Suprapubic skin (tissue), 4 donors: ENCODE data around the gene JAZF1. TPM values are rescaled to one million over a fixed set of nuclear protein-coding genes. Genes with fewer than 3 reads are reported as not detected.

Experiments
- DNase-seq, 2 donors: peaks; one replicate each; pipeline ENCODE4 v3.0.0-alpha.2; 2019; ENCODE audit warnings: low spot score in 2 of 2
- H3K27ac ChIP-seq: fragments of 200-600 bp; sonication (generic); one replicate; pipeline ENCODE4 v1.5.1; 2019
- H3K27me3 ChIP-seq: fragments of 200-600 bp; sonication (generic); one replicate; pipeline ENCODE4 v1.5.1; 2019
- H3K36me3 ChIP-seq: fragments of 200-600 bp; sonication (generic); one replicate; pipeline ENCODE4 v1.5.1; 2019
- H3K4me1 ChIP-seq: fragments of 200-600 bp; sonication (generic); one replicate; pipeline ENCODE4 v1.5.1; 2019
- H3K4me3 ChIP-seq: fragments of 200-600 bp; sonication (generic); one replicate; pipeline ENCODE4 v1.5.1; 2019; ENCODE audit warnings: mild to moderate bottlenecking
- H3K9me3 ChIP-seq: fragments of 200-600 bp; sonication (generic); one replicate; pipeline ENCODE4 v1.5.1; 2019
- CTCF ChIP-seq, 2 donors: fragments of 200-600 bp in 1 of 2; fragments of 450-650 bp in 1 of 2; sonication (generic) in 1 of 2; IDR thresholded peaks; one replicate each; pipeline ENCODE4 v1.5.1; 2016 to 2019; ENCODE audit warnings: antibody characterized with exemption in 2 of 2, mild to moderate bottlenecking in 1 of 2, moderate library complexity in 1 of 2
- EP300 ChIP-seq: sonication (generic); formaldehyde crosslinking; IDR thresholded peaks from one replicate; pipeline ENCODE4 v1.6.1; 2017; ENCODE audit warnings: antibody characterized with exemption
- POLR2A ChIP-seq, 2 donors: fragments of 450-650 bp; IDR thresholded peaks; one replicate each; pipeline ENCODE4 v1.6.1; 2017; ENCODE audit warnings: antibody characterized with exemption in 2 of 2, mild to moderate bottlenecking in 2 of 2, moderate library complexity in 2 of 2
- POLR2AphosphoS5 ChIP-seq, 3 donors: sonication (generic); formaldehyde crosslinking; IDR thresholded peaks; one replicate each; pipeline ENCODE4 v1.6.1; 2017; ENCODE audit warnings: antibody characterized with exemption in 3 of 3
- WGBS: methylation state at CpG from one replicate; pipeline ENCODE4 v1.1.5; 2018; 5-methylcytosine and 5-hydroxymethylcytosine counted together
- total RNA-seq, 4 donors: library from RNA; depleted of rRNA; stranded (reverse); fragments of >200 nt; gene quantifications; one replicate each; pipeline ENCODE4 v1.1.0, GENCODE V29; 2016

JAZF1 gene
- total RNA-seq, 4 donors from 2014 or later: 5.0 to 8.4 (median 7.4) TPM

GRCh38 chr7:27962273-27962672 is 218.3 kb downstream of the JAZF1 start:
- H3K27me3 ChIP-seq: no peaks in the 10 kb centered on the region
- DNase-seq: no peak

GRCh38 chr7:27961255-27961654 is 219.3 kb downstream of the JAZF1 start:
- Histone ChIP-seq H3K36me3 (no peaks in the 10 kb centered on the region), H3K9me3 (no peaks in the 10 kb centered on the region), H3K27ac (no peak overlapping the region), H3K4me3 (no peak overlapping the region), H3K27me3 (no peaks in the 10 kb centered on the region), H3K4me1 (peaks cover 14% of the 10 kb centered on the region)
- 70% methylated on average over 5 of the region's 5 CpGs for WGBS
- TF ChIP-seq POLR2AphosphoS5 (IDR thresholded peaks at IDR 0.05) (no peak), CTCF (IDR thresholded peaks at IDR 0.05) (no peak), POLR2A (IDR thresholded peaks at IDR 0.05) (no peak), EP300 (no peak)
- no peak for DNase-seq

More at GRCh38 chr7:27962273-27962672, 218.3 kb downstream of the JAZF1 start:
- Histone ChIP-seq H3K4me3 (no peak overlapping the region), H3K9me3 (no peaks in the 10 kb centered on the region), H3K4me1 (peaks cover 14% of the 10 kb centered on the region), H3K27ac (no peak overlapping the region), H3K36me3 (no peaks in the 10 kb centered on the region)
- TF ChIP-seq POLR2A (IDR thresholded peaks at IDR 0.05): no peak
- no peak for TF ChIP-seq POLR2AphosphoS5 (IDR thresholded peaks at IDR 0.05)
- no peak for TF ChIP-seq CTCF (IDR thresholded peaks at IDR 0.05)
- TF ChIP-seq EP300: no peak

- WGBS: 83% methylated on average over 1 of the region's 1 CpG
- no peaks in the 10 kb centered on the region for H3K36me3 ChIP-seq
- H3K9me3 ChIP-seq: no peaks in the 10 kb centered on the region
- no peak overlapping the region for H3K4me3 ChIP-seq
- no peaks in the 10 kb centered on the region for H3K27me3 ChIP-seq
- TF ChIP-seq CTCF (IDR thresholded peaks at IDR 0.05) (no peak), EP300 (no peak), POLR2AphosphoS5 (IDR thresholded peaks at IDR 0.05) (no peak), POLR2A (IDR thresholded peaks at IDR 0.05) (no peak)
- peaks cover 12% of the 10 kb centered on the region for H3K4me1 ChIP-seq
- H3K27ac ChIP-seq: no peak overlapping the region
- DNase-seq: no peak
These were observed 220.2 kb downstream of the JAZF1 start for GRCh38 chr7:27960415-27960814.

- Histone ChIP-seq H3K9me3 (no peaks in the 10 kb centered on the region), H3K36me3 (no peaks in the 10 kb centered on the region), H3K4me1 (peaks cover 12% of the 10 kb centered on the region), H3K27ac (no peak overlapping the region), H3K27me3 (no peaks in the 10 kb centered on the region), H3K4me3 (no peak overlapping the region)
- TF ChIP-seq CTCF (IDR thresholded peaks at IDR 0.05) (no peak), POLR2AphosphoS5 (IDR thresholded peaks at IDR 0.05) (no peak), EP300 (no peak), POLR2A (IDR thresholded peaks at IDR 0.05) (no peak)
- no peak for DNase-seq
These were observed 221.6 kb downstream of the JAZF1 start for GRCh38 chr7:27958933-27959548.

GRCh38 chr7:27955596-27955995 is 225.0 kb downstream of the JAZF1 start:
- H3K27ac ChIP-seq: no peak overlapping the region
- no peaks in the 10 kb centered on the region for H3K9me3 ChIP-seq
- H3K4me3 ChIP-seq: no peak overlapping the region
- TF ChIP-seq POLR2AphosphoS5 (IDR thresholded peaks at IDR 0.05) (no peak), CTCF (IDR thresholded peaks at IDR 0.05) (no peak), POLR2A (IDR thresholded peaks at IDR 0.05) (no peak), EP300 (no peak)
- DNase-seq: no peak
- WGBS: 76% methylated on average over 2 of the region's 2 CpGs
- no peaks in the 10 kb centered on the region for H3K27me3 ChIP-seq
- H3K4me1 ChIP-seq: peaks cover 22% of the 10 kb centered on the region
- no peaks in the 10 kb centered on the region for H3K36me3 ChIP-seq
